Right atrium auricular region (tissue), 2 donors: Measurements from ENCODE around the gene TATDN3. TPM values are rescaled to one million over a fixed set of nuclear protein-coding genes. Genes with fewer than 3 reads are reported as not detected.

ENCODE experiments used
- DNase-seq: peaks from one replicate; pipeline ENCODE4 v3.0.0-alpha.2; 2019; ENCODE audit warnings: low spot score
- H3K27ac ChIP-seq, 2 donors: fragments of 200-600 bp; sonication (generic); 1 replicate in 1 of 2; 2 replicates in 1 of 2; pipeline ENCODE4 v1.5.1; 2016 to 2019
- H3K27me3 ChIP-seq, 2 donors: fragments of 200-600 bp; sonication (generic); one replicate each; pipeline versions ENCODE4 v1.5.1 to v1.6.0; 2017 to 2019
- H3K36me3 ChIP-seq: fragments of 200-600 bp; sonication (generic); one replicate; pipeline ENCODE4 v1.5.1; 2016
- H3K4me1 ChIP-seq, 2 donors: fragments of 200-600 bp; sonication (generic); one replicate each; pipeline versions ENCODE4 v1.5.1 to v1.6.0; 2017 to 2019
- H3K4me3 ChIP-seq, 2 donors: fragments of 200-600 bp; sonication (generic); 1 replicate in 1 of 2; 2 replicates in 1 of 2; pipeline ENCODE4 v1.5.1; 2017 to 2019; ENCODE audit warnings: mild to moderate bottlenecking in 1 of 2, moderate library complexity in 1 of 2
- H3K9me3 ChIP-seq, 2 donors: fragments of 200-600 bp; sonication (generic); one replicate each; pipeline ENCODE4 v1.5.1; 2019
- CTCF ChIP-seq, 2 donors: fragments of 200-600 bp; sonication (generic); IDR thresholded peaks; one replicate each; pipeline ENCODE4 v1.5.1; 2019; ENCODE audit warnings: antibody characterized with exemption in 2 of 2
- total RNA-seq, 2 donors: library from RNA; depleted of rRNA; stranded (reverse); fragments of >200 nt; gene quantifications; one replicate each; pipeline ENCODE4 v1.1.0, GENCODE V29; 2016

TATDN3 gene
- total RNA-seq, 2 donors from 2014 or later = 12.6 to 39.6 TPM

- H3K4me1 ChIP-seq = no peaks in the 10 kb centered on the region
- TF ChIP-seq CTCF (IDR thresholded peaks at IDR 0.05) = no peak
- H3K9me3 ChIP-seq = no peaks in the 10 kb centered on the region
- DNase-seq = no peak
- H3K36me3 ChIP-seq = no peaks in the 10 kb centered on the region
- H3K27me3 ChIP-seq = no peaks in the 10 kb centered on the region
- H3K27ac ChIP-seq = no peak within 1 kb of the TSS
- H3K4me3 ChIP-seq = no peak within 1 kb of the TSS
These were observed 55.9 kb downstream of the TATDN3 start, which contains the start of gene SPATA45 for GRCh38 chr1:212847549-212847948. TSS of gene SPATA45 (minus strand) at chr1:212847649. CDS start at chr1:212836149, 11,500 bp downstream.

- no peak for DNase-seq
- Histone ChIP-seq H3K36me3 (no peaks in the 10 kb centered on the region), H3K27ac (no peak overlapping the region), H3K27me3 (no peaks in the 10 kb centered on the region), H3K4me3 (no peak overlapping the region), H3K9me3 (no peaks in the 10 kb centered on the region), H3K4me1 (peaks cover 0 to 6% of the 10 kb centered on the region in 2 donors)
- TF ChIP-seq CTCF (IDR thresholded peaks at IDR 0.05) = no peak
These were observed 60.5 kb downstream of the TATDN3 start for GRCh38 chr1:212852105-212852688.

GRCh38 chr1:212853658-212854057 is 62.0 kb downstream of the TATDN3 start:
- Histone ChIP-seq H3K27me3 (no peaks in the 10 kb centered on the region), H3K27ac (no peak overlapping the region), H3K36me3 (no peaks in the 10 kb centered on the region), H3K4me3 (no peak overlapping the region), H3K9me3 (no peaks in the 10 kb centered on the region), H3K4me1 (peaks cover 0 to 7% of the 10 kb centered on the region in 2 donors)
- no peak for DNase-seq
- no peak for TF ChIP-seq CTCF (IDR thresholded peaks at IDR 0.05)

GRCh38 chr1:212856755-212857154 is 65.1 kb downstream of the TATDN3 start:
- no peaks in the 10 kb centered on the region for H3K27me3 ChIP-seq
- H3K4me1 ChIP-seq = peaks cover 0 to 28% of the 10 kb centered on the region in 2 donors
- H3K9me3 ChIP-seq = no peaks in the 10 kb centered on the region
- DNase-seq = no peak
- TF ChIP-seq CTCF (IDR thresholded peaks at IDR 0.05) = no peak
- H3K36me3 ChIP-seq = no peaks in the 10 kb centered on the region
- no peak overlapping the region for H3K27ac ChIP-seq
- H3K4me3 ChIP-seq = no peak overlapping the region

GRCh38 chr1:212857992-212858460 is 66.3 kb downstream of the TATDN3 start, which contains the start of gene FLVCR1:
TSS of gene FLVCR1 (plus strand) at chr1:212858275. CDS start at chr1:212858453, 178 bp downstream.
- no peak for TF ChIP-seq CTCF (IDR thresholded peaks at IDR 0.05)
- H3K4me3 ChIP-seq = peak within 1 kb of the TSS; percentile 83 to 86
- H3K36me3 ChIP-seq = no peaks in the 10 kb centered on the region
- H3K9me3 ChIP-seq = no peaks in the 10 kb centered on the region
- DNase-seq = peak; percentile 98
- no peaks in the 10 kb centered on the region for H3K27me3 ChIP-seq
- H3K4me1 ChIP-seq = peaks cover 0 to 28% of the 10 kb centered on the region in 2 donors
- H3K27ac ChIP-seq = peak within 1 kb of the TSS; percentile 89 to 92
